ENCODE measurements around the gene OPCML. TPM values are rescaled to one million over a fixed set of nuclear protein-coding genes. Genes with fewer than 3 reads are reported as not detected.
A peak's percentile ranks its signal among the peaks of the same experiment; 100 is the strongest.

Gene OPCML
- total and polyA plus RNA-seq, 12 donors: under 0.01 to 1.2 (median 0.39) TPM

DNA sequence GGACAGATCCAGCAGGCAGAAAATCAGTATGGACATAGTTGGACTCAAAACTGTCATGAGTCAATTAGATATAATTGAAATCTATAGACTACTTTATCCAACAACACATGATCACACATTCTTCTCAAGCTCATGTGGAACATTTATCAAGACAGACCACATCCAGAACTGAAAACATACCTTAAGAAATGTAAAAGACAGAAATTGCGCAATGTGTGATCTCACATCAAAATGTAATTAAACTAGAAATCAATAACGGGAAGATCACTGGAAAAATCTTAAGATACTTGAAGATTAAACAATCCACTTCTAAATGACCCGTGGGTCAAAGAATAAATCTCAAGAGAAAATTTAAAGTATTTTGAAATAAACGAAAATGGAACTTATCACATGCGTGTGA, 435.3 kb downstream of the OPCML start:
- TF ChIP-seq CTCF (IDR thresholded peaks at IDR 0.05): no peak
- no peaks in the 10 kb centered on the region for H3K36me3 ChIP-seq
- H3K27ac ChIP-seq: no peak overlapping the region
- intact Hi-C loops (cut with DNase I): no loop called here
- H3K4me3 ChIP-seq: no peak overlapping the region
- WGBS, 2 donors: 83 to 87% methylated on average over 5 of the region's 5 CpGs
- DNase-seq (no peak), ATAC-seq (no peak)
- H3K4me1 ChIP-seq: no peaks in the 10 kb centered on the region
- H3K9me3 ChIP-seq: peaks cover 0 to 14% (median 0%) of the 10 kb centered on the region in 11 donors
- peaks cover 0 to 14% (median 6%) of the 10 kb centered on the region in 7 donors for H3K27me3 ChIP-seq

DNA sequence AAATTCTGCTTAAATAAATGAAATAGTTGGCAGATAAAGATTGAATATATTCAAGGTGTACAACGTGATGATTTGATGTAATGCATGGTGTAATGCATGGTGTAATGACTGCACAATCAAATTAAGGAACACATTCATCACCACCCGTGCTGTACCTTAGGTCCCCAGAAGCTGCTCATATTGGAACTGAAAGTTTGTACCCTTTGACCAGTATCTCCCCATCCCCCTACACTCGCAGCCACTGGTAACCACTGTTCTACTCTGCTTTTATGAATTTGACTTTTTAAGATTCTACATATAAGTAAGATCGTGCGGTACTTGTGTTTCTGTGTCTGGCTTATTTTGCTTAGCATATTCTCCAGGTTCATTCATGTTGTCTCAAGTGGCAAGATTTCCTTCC, 445.8 kb downstream of the OPCML start:
- TF ChIP-seq CTCF (IDR thresholded peaks at IDR 0.05): no peak
- intact Hi-C loops (cut with DNase I): loop anchor here in 1 of 10 donors (5.0 kb wide), 1 partner anchor 76 kb away; no protein-coding TSS in a partner anchor
- H3K36me3 ChIP-seq: no peaks in the 10 kb centered on the region
- ATAC-seq (no peak), DNase-seq (no peak)
- H3K27ac ChIP-seq: no peak overlapping the region
- H3K9me3 ChIP-seq: no peaks in the 10 kb centered on the region
- H3K27me3 ChIP-seq: peaks cover 0 to 77% (median 54%) of the 10 kb centered on the region in 7 donors
- H3K4me3 ChIP-seq: no peak overlapping the region
- 79 to 84% methylated on average over 5 of the region's 5 CpGs for WGBS, 2 donors
- H3K4me1 ChIP-seq: peaks cover 0 to 6% (median 4%) of the 10 kb centered on the region in 9 donors

DNA sequence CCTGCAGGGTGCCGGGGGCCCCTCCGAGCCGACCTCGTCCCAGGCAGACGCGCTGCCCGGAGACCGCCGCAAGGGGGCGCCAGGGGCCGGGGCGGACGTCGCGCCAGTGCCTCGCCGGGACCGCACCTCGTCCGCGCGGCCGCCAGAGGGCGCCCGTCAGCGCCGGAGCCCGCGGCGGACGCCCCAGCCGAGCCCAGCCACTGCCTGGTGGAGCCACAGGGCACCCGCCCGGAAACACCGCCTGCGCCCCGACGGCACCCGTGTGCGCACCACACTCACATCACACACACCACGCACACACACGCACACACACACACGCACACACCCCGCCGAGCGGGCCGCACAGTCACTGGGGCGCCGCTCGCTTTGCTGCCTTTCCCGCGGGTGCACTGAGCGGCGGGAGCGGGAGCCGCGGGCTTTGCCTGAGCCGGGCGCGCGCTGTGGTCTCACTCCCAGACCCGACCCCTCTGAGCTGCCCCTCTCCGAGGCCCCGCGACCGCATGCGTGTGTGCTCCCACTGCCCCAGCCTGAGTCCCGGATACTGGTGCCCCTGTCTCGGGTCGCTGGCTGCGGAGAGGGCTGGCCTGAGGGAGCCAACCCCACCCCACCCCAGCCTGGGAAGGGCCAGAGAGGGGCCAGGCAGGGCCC, 449.3 kb downstream of the OPCML start:
- intact Hi-C loops (cut with DNase I): loop anchor here in 8 of 10 donors (2.0 to 5.0 kb wide), 7 partner anchors 69 to 754 kb away; no protein-coding TSS in a partner anchor
- WGBS, 2 donors: 1% methylated on average over 62 to 71 of the region's 71 CpGs

DNA sequence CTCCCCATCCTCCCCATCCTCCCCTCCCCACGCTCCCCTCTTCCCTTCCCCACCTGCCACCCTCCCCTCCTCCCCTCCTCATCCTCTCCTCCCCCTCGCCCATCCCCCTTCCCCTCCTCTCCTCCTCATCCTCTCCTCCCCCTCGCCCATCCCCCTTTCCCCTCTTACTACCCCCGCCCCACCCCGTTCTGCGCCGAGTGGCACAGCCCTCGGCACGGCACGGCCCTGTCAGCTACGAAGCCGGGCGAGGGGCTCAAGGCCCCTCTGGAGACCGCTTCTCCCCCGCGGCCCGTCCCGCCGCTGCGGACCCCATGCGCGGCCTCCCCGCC, 449.9 kb downstream of the OPCML start:
- ATAC-seq (peak in 2 of 8 donors; percentile 8 to 15), DNase-seq (peak; percentile 35 to 58)
- H3K36me3 ChIP-seq: no peaks in the 10 kb centered on the region
- H3K27me3 ChIP-seq: peaks cover 0 to 83% (median 70%) of the 10 kb centered on the region in 7 donors
- H3K27ac ChIP-seq: no peak overlapping the region
- no peaks in the 10 kb centered on the region for H3K9me3 ChIP-seq
- intact Hi-C loops (cut with DNase I): loop anchor here in 8 of 10 donors (2.0 to 5.0 kb wide), 7 partner anchors 70 to 755 kb away; no protein-coding TSS in a partner anchor
- peaks cover 0 to 6% (median 4%) of the 10 kb centered on the region in 9 donors for H3K4me1 ChIP-seq
- WGBS, 2 donors: 14 to 16% methylated on average over 17 to 23 of the region's 23 CpGs
- peak overlapping the region in 1 of 10 donors; percentile 29 for H3K4me3 ChIP-seq
- no peak for TF ChIP-seq CTCF (IDR thresholded peaks at IDR 0.05)

More for the DNA sequence above, 449.3 kb downstream of the OPCML start:
- Histone ChIP-seq H3K27me3 (peaks cover 0 to 84% (median 68%) of the 10 kb centered on the region in 7 donors), H3K9me3 (no peaks in the 10 kb centered on the region), H3K4me1 (peaks cover 0 to 6% (median 4%) of the 10 kb centered on the region in 9 donors), H3K36me3 (no peaks in the 10 kb centered on the region), H3K4me3 (peak overlapping the region; percentile 10 to 53 (median 43)), H3K27ac (no peak overlapping the region)
- DNase-seq (peak; percentile 28 to 75), ATAC-seq (peak; percentile 88 to 95 (median 92))
- peak; percentile 54 to 97 (median 81) for TF ChIP-seq CTCF (IDR thresholded peaks at IDR 0.05)
